Breast epithelium (tissue), 4 donors: ENCODE measurements around the gene CPNE7. TPM values are rescaled to one million over a fixed set of nuclear protein-coding genes. Genes with fewer than 3 reads are reported as not detected.

Source experiments
- DNase-seq, 2 donors: peaks; one replicate each; pipeline ENCODE4 v3.0.0-alpha.2; 2019; ENCODE audit warnings: low spot score in 2 of 2
- H3K27ac ChIP-seq, 2 donors: fragments of 200-600 bp; sonication (generic) in 1 of 2; one replicate each; pipeline ENCODE4 v1.5.1; 2016 to 2019; ENCODE audit warnings: mild to moderate bottlenecking in 1 of 2
- H3K27me3 ChIP-seq, 2 donors: fragments of 200-600 bp; sonication (generic) in 1 of 2; one replicate each; pipeline versions ENCODE4 v1.5.1 to v1.6.0; 2017 to 2019; ENCODE audit warnings: control low read depth in 1 of 2, mild to moderate bottlenecking in 1 of 2
- H3K36me3 ChIP-seq: fragments of 200-600 bp; one replicate; pipeline ENCODE4 v1.5.1; 2019
- H3K4me1 ChIP-seq, 2 donors: fragments of 200-600 bp; sonication (generic); one replicate each; pipeline ENCODE4 v1.5.1; 2016 to 2019; ENCODE audit warnings: control low read depth in 1 of 2
- H3K4me3 ChIP-seq, 3 donors: fragments of 200-600 bp; sonication (generic); 1 replicate in 2 of 3; 2 replicates in 1 of 3; pipeline ENCODE4 v1.5.1; 2016 to 2019; ENCODE audit warnings: mild to moderate bottlenecking in 3 of 3, moderate library complexity in 2 of 3
- H3K9me3 ChIP-seq, 2 donors: fragments of 200-600 bp; sonication (generic) in 1 of 2; one replicate each; pipeline ENCODE4 v1.5.1; 2016 to 2019; ENCODE audit warnings: control low read depth in 1 of 2
- CTCF ChIP-seq, 3 donors: fragments of 450-650 bp; IDR thresholded peaks; one replicate each; pipeline ENCODE4 v1.5.1; 2016 to 2017; ENCODE audit warnings: antibody characterized with exemption in 3 of 3, mild to moderate bottlenecking in 3 of 3, moderate library complexity in 3 of 3
- POLR2A ChIP-seq: fragments of 450-650 bp; IDR thresholded peaks from one replicate; pipeline ENCODE4 v1.6.1; 2016; ENCODE audit warnings: antibody characterized with exemption, mild to moderate bottlenecking, moderate library complexity
- POLR2AphosphoS5 ChIP-seq, 3 donors: sonication (generic); formaldehyde crosslinking; IDR thresholded peaks; one replicate each; pipeline ENCODE4 v1.6.1; 2017; ENCODE audit warnings: antibody characterized with exemption in 3 of 3
- intact Hi-C: fragments of 100-400 bp; cut with DNase I; formaldehyde crosslinking; loops from one replicate; pipeline ENCODE4 v1.15.1; 2023; ENCODE audit warnings: low total_unique reads
- total RNA-seq, 3 donors: library from RNA; depleted of rRNA; stranded (reverse); fragments of >200 nt; gene quantifications; one replicate each; pipeline ENCODE4 v1.1.0, GENCODE V29; 2016

Gene CPNE7
- total RNA-seq, 3 donors from 2014 or later, result 1.2 to 4.9 TPM; not detected in 1

GRCh38 chr16:89545831-89546574, 29.6 kb upstream of the CPNE7 start:
- Histone ChIP-seq H3K27ac (no peak overlapping the region), H3K4me3 (no peak overlapping the region), H3K27me3 (no peaks in the 10 kb centered on the region), H3K4me1 (no peaks in the 10 kb centered on the region), H3K9me3 (no peaks in the 10 kb centered on the region), H3K36me3 (peaks cover 21% of the 10 kb centered on the region)
- TF ChIP-seq POLR2A (no peak), POLR2AphosphoS5 (IDR thresholded peaks at IDR 0.05) (no peak), CTCF (IDR thresholded peaks at IDR 0.05) (no peak)
- DNase-seq, result no peak
- intact Hi-C loops, result no loop called here

GRCh38 chr16:89546781-89547180, 28.8 kb upstream of the CPNE7 start:
- H3K4me1 ChIP-seq, result no peaks in the 10 kb centered on the region
- intact Hi-C loops, result no loop called here
- no peak overlapping the region for H3K27ac ChIP-seq
- no peak for TF ChIP-seq POLR2AphosphoS5 (IDR thresholded peaks at IDR 0.05)
- TF ChIP-seq CTCF (IDR thresholded peaks at IDR 0.05), result no peak
- TF ChIP-seq POLR2A, result no peak
- no peaks in the 10 kb centered on the region for H3K9me3 ChIP-seq
- peaks cover 21% of the 10 kb centered on the region for H3K36me3 ChIP-seq
- no peak for DNase-seq
- H3K27me3 ChIP-seq, result no peaks in the 10 kb centered on the region
- no peak overlapping the region for H3K4me3 ChIP-seq

GRCh38 chr16:89547291-89547690, 28.3 kb upstream of the CPNE7 start:
- peaks cover 21% of the 10 kb centered on the region for H3K36me3 ChIP-seq
- H3K27me3 ChIP-seq, result no peaks in the 10 kb centered on the region
- TF ChIP-seq POLR2AphosphoS5 (IDR thresholded peaks at IDR 0.05) (no peak), POLR2A (no peak), CTCF (IDR thresholded peaks at IDR 0.05) (no peak)
- H3K4me3 ChIP-seq, result no peak overlapping the region
- no peak overlapping the region for H3K27ac ChIP-seq
- no peaks in the 10 kb centered on the region for H3K9me3 ChIP-seq
- intact Hi-C loops, result no loop called here
- H3K4me1 ChIP-seq, result no peaks in the 10 kb centered on the region
- DNase-seq, result no peak

GRCh38 chr16:89547860-89548259, 27.7 kb upstream of the CPNE7 start:
- Histone ChIP-seq H3K9me3 (no peaks in the 10 kb centered on the region), H3K4me1 (no peaks in the 10 kb centered on the region), H3K36me3 (peaks cover 22% of the 10 kb centered on the region), H3K27ac (no peak overlapping the region), H3K27me3 (no peaks in the 10 kb centered on the region), H3K4me3 (no peak overlapping the region)
- no peak for DNase-seq
- TF ChIP-seq POLR2AphosphoS5 (IDR thresholded peaks at IDR 0.05) (no peak), CTCF (IDR thresholded peaks at IDR 0.05) (no peak), POLR2A (no peak)
- intact Hi-C loops, result no loop called here

GRCh38 chr16:89548344-89549006, 27.1 kb upstream of the CPNE7 start:
- Histone ChIP-seq H3K9me3 (no peaks in the 10 kb centered on the region), H3K27me3 (no peaks in the 10 kb centered on the region), H3K4me1 (no peaks in the 10 kb centered on the region), H3K27ac (no peak overlapping the region), H3K4me3 (no peak overlapping the region), H3K36me3 (peaks cover 22% of the 10 kb centered on the region)
- intact Hi-C loops, result no loop called here
- DNase-seq, result no peak
- TF ChIP-seq CTCF (IDR thresholded peaks at IDR 0.05), result no peak
- no peak for TF ChIP-seq POLR2AphosphoS5 (IDR thresholded peaks at IDR 0.05)
- TF ChIP-seq POLR2A, result no peak
